ENCODE measurements around the gene THSD1. TPM values are rescaled to one million over a fixed set of nuclear protein-coding genes. Genes with fewer than 3 reads are reported as not detected.
"Not testable (repeated sequence)": the region's sequence is repeated elsewhere in the genome, so short reads cannot be mapped to it uniquely, and the experiment has no call there.

THSD1 gene
- total RNA-seq, 1 donor from 2014 or later, result 4.4 TPM

DNA sequence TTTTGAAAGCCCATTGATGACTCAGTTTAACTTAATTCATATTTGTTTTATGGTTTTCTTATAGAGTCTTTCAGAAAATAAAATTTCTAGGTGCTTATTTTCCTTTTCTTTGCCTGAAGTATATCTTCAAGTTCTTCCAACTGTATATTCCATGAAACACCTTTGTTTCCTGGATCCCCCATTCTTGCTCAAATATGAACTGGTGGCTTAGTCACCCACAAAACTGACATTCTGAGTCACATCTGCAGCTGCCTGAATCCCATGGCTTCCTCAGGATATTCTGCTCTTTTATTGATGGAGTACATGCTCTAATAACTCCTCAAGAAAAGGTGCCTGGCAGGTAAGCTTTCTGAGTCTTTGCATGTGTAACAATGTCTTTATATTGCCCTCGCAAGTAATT lies 32.7 kb downstream of the THSD1 start:
- ATAC-seq (ENCODE audit: poor library complexity); DNase-seq; intact Hi-C loops (cut with DNase I): not testable (repeated sequence)

DNA sequence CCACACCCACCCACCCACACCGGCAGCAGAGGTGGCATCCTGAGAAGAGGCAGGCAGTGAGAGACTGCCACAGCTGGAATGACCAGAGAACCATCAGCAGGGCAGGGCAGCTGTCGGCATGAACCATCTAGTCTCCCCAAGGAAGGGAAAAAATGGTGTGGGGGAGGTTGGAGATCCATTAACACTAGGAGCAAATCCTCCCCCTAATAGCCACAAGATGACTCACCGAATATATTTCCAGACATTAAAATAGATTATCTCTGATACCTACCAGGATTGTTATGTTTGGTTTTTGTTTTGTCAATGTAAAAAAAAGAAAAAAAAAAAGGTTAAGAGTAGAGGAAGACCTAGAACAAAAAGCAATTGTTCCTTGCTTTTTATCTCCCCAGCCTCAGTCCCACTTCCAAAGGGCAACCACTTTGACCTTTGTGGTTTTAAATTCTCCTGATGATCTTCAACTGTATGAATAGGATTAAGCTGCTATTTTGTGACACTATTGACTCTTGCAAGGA lies 34.2 kb downstream of the THSD1 start:
- no peak for ATAC-seq (ENCODE audit: poor library complexity)
- DNase-seq, result no peak
- intact Hi-C loops (cut with DNase I), result no loop called here

DNA sequence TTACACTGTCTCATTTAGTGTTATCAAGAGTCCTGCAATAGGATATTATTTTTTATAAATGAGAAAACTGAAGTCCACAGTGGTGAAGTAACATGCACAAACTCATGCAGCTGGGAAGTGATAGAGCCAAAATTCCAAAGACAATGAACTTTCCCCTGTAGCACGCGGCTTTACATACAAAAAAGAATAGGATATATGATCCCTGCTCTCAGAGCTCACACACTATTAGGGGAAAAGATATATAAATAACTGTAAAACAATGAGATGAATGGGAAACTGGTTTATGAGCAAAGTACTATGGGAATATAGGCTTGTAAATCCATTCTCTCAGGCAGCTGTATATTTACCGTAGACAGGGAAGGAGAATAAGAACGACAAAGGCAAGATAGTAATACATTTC lies 39.7 kb downstream of the THSD1 start:
- no peak for DNase-seq
- intact Hi-C loops (cut with DNase I), result no loop called here
- ATAC-seq (ENCODE audit: poor library complexity), result no peak

DNA sequence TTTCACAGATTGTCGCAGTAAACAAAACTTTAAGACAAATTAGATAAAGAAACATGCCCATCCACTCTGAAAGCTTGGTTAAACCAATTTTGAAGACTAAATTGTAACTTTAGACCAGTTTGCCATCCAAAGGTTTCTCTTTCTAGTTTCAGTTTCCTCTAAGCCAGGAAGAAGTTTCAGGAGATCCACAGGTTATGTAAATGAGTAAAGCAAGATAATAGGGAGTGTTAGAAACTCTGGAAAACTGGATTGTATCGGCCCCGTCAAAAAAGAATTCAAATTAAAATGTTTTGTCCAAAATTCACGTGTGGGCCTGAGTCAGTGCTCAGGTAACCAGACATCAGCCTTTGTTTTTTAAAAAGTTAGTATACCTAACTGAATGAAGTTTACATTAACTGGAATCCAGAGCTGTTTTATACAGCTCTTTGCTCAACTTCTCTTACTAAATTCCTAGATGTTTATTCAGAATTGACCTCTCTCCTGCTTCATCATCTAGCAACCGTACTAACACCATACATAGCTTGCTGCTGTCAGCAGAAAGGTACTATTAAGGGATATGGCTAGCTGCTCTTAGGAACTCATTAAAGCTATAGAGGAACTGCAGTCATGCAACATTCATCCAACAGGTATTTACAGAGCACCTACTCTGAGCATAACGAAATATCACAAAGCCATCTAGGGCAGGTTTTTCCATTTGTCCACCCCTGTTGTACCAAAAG lies 43.6 kb downstream of the THSD1 start:
- ATAC-seq (ENCODE audit: poor library complexity); intact Hi-C loops (cut with DNase I); DNase-seq: not testable (repeated sequence)

DNA sequence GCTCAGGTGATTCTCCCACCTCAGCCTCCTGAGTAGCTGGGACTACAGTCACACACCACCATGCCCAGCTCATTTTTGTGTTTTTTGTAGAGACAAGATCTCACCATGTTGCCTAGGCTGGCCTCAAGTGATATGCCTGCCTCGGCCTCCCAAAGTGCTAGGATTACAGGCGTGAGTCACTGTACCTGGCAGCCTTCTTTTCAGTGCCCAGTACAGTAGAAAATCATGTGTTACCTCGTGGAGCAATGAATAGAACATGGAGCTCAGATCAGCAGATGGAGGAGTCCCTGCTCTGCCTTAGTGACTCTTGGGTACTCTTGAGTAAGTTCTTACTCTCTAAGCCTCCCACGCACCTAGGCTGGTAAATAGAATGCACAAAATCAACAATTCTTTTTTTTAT lies 44.7 kb downstream of the THSD1 start:
- ATAC-seq (ENCODE audit: poor library complexity) (no peak), DNase-seq (no peak)
- intact Hi-C loops (cut with DNase I), result no loop called here

DNA sequence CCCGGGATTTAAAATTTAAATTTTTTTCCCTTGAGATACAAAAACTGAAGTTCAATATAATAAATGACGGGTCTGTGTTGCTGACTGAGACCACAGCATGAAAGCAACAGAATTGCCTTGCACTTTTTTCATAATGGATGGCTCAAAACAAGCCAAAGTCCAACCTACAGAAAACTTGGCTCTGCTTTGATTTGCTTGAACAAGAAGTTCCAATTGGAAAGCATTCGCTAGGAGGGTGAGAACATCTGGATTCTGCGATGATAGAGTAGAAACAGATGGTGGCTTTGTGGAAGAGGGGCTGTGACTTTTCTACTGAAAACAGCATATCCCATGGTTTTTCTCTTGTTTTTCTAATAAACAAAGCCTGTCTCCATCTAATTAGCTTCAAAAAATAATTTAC lies 46.4 kb downstream of the THSD1 start:
- ATAC-seq (ENCODE audit: poor library complexity), result peak; percentile 81
- intact Hi-C loops (cut with DNase I), result no loop called here

DNA sequence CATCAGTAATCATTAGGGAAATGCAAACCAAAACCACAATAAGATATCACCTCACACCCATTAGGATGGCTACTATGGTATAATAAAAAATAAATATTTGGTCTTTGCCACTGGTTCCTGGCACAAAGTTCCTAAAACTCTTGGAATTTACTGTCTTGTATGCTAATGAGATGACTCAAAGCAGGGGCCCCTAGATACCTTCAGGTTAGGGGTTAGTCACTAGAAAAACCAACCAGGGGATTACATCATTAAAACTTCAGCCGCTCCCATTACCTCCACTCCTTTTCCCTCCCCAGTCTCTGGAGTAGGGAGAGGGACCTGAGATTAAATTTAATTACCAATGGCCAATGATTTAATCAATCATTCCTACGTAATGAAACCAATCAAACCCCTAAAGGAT lies 49.6 kb downstream of the THSD1 start:
- no peak for ATAC-seq (ENCODE audit: poor library complexity)
- intact Hi-C loops (cut with DNase I), result no loop called here
- no peak for DNase-seq

More for the DNA sequence above, 46.4 kb downstream of the THSD1 start:
- no peak for DNase-seq

DNA sequence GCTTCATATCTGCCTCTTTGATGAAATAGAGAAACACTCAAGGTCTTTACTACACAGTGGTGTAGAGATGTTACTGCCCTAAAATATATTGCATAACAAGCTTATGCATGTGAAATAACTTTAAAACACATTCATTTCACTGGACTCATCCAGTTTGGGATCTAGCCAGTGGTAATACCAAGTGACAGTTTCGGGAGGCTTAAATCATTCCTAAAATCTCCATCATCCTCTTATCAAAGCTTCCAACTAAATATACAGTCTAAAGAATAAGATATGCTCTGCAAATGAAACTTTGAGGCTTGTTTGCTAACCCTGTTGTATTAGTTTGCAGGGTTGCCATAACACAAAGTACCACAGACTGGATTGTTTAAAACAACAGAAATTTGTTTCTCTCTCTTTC lies 52.8 kb downstream of the THSD1 start:
- DNase-seq (no peak), ATAC-seq (ENCODE audit: poor library complexity) (no peak)
- intact Hi-C loops (cut with DNase I), result no loop called here

DNA sequence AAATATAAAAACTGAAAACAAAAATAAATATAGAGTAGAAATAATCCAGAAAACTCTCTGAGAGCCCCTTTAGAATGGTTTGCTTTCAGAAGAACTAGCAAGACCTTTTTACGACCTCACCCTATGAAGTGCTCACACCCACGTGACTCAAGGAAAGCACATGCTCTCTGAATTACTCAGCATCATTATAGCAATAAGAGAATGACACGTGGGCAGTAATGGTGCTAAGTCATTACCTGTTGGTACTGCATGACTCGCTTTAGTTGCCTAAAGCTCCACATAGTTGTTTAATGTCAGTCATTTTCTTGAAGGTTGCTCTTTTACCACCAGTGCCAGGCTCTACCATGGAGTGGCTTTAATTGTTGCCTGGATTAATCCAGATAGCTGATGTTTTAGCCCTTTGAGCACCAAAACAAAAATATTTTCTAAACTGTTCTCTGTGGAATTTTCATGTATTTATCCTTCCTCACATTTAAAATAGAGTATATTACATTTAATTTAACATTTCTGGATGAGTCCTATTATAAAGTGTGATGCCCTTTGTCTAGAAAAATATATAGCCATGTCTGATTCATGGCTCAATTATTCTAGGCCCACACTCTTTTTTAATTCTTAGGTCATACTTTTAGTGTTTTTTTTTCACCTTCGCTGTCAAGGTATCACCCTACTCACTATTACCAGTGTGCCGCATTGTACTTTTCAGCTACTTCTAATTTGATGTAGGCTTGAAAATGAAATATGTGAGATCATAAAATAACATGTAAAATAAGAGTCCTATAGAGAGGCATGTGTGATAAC lies 56.8 kb downstream of the THSD1 start:
- intact Hi-C loops (cut with DNase I), result no loop called here
- DNase-seq (no peak), ATAC-seq (ENCODE audit: poor library complexity) (no peak)

DNA sequence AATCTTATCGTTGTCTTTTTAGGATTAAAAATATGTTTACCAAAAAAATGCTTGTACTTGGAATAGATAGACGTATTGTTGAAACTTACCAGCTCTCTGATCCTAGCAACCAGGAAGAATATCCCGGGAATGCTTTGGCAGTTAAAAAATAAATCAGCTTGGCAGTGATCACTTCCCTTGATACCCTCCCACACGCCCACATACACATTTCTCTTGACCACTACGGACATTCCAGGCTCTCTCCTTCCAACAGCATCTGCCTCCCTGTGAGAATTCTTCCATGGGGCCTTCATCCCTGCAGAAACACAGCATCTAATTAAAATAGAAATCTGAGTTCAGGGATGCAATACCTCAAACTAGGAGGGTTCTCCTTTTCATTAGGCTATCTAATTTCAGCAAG lies 57.9 kb downstream of the THSD1 start:
- peak; percentile 37 for ATAC-seq (ENCODE audit: poor library complexity)

DNA sequence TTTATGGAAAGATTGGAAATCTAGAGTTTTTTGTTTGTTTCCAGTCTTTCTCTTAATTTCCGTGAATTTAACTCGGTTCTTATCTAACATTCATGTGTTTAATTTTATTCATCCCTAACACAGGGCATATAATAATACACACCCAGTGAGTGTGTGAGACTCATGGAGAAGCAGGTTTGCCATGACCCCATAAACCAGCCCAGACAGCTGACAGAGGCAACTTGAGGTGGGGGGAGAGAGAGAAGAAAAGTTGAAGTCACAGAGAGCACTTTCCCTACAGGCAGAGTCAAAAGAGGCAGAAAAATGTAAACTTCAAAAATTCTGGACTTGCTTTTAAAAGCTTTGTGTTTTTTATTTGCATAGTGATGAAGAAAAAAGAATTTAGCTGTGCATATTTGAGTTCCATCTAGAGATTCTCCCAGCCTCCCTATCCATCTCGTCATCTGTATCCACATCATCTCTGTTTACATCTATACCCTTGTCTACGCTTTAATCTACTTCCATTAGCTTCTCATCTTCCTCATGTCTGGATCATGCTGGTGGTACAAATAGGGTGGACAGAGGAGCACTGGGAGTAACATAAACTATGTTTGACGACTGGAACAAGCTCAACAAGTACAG lies 60.2 kb downstream of the THSD1 start:
- ATAC-seq (ENCODE audit: poor library complexity), result no peak
- no peak for DNase-seq
- intact Hi-C loops (cut with DNase I), result no loop called here

More for the DNA sequence above, 57.9 kb downstream of the THSD1 start:
- no peak for DNase-seq
- intact Hi-C loops (cut with DNase I), result no loop called here

DNA sequence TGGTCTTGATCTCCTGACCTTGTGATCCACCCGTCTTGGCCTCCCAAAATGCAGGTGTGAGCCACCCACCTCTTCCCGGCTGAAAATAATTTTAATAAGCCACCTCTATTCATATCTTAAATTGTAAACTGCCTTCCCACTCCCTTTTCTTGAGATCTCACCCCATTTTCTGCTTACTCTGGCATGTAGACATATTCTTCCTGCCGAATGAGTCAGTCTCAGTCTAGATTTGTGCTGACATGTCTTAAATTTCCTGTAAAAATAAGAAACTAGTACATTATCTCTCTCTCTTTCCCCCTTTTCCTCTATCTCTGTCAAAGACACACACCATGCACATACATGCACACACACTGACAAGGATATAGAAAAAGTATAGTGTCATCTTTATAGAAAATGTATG lies 60.9 kb downstream of the THSD1 start:
- intact Hi-C loops (cut with DNase I), result no loop called here
- no peak for ATAC-seq (ENCODE audit: poor library complexity)
- DNase-seq, result no peak

DNA sequence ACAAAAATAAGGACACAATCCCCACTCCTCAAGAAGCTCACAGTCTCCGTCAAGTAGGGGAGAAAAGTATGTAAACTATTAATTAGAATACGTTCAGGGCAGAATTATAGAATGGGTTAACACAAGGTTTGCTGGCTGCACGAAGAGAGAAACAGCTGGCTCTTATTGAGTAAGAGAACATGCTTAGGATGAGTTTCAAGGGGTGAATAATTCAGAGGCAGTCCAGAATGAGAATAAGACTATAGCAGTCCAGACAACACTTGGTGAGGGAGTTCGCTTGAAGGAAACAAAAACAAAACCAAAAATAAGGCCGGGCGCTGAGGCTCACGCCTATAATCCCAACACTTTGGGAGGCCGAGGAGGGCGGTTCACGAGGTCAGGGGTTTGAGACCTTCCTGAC lies 61.9 kb downstream of the THSD1 start:
- ATAC-seq (ENCODE audit: poor library complexity), result peak; percentile 86
- DNase-seq, result no peak
- intact Hi-C loops (cut with DNase I), result no loop called here

DNA sequence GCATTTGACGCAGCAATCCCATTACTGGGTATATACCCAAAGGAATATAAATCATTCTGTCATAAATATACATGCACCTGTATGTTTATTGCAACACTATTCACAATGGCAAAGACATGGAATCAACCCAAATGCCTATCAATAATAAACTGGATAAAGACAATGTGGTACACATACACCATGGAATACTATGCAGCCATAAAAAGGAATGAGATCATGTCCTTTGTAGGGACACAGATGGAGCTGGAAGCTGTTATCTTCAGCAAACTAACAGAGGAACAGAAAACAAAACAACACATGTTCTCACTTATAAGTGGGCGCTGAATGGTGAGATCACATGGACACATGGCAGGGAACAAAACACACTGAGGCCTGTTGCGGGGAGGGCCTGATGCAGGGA lies 63.8 kb downstream of the THSD1 start:
- DNase-seq; ATAC-seq (ENCODE audit: poor library complexity); intact Hi-C loops (cut with DNase I): not testable (repeated sequence)

DNA sequence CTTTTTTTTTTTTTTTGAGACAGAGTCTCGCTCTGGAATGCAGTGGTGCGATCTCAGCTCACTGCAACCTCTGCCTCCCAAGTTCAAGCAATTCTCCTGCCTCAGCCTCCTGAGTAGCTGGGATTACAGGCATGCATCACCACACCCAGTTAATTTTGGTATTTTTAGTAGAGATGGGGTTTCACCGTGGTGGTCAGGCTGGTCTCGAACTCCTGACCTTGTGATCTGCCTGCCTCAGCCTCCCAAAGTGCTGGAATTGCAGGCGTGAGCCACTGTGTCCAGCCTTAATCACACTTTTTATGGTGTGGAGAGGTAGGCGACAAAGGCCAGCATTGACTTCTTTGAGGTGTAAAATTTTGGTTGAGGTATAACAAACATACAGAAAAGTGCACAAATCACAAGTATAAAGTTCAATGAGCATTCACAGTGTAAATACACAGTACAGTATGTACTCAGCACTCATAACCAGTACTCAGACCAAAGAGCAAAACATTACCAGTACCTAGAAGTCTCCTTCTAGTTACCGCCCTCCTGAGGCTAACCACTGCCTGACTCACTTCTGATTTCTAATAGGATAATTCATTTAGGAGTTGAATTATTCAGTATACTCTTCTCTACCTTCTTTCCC lies 68.0 kb downstream of the THSD1 start:
- DNase-seq; ATAC-seq (ENCODE audit: poor library complexity); intact Hi-C loops (cut with DNase I): not testable (repeated sequence)

DNA sequence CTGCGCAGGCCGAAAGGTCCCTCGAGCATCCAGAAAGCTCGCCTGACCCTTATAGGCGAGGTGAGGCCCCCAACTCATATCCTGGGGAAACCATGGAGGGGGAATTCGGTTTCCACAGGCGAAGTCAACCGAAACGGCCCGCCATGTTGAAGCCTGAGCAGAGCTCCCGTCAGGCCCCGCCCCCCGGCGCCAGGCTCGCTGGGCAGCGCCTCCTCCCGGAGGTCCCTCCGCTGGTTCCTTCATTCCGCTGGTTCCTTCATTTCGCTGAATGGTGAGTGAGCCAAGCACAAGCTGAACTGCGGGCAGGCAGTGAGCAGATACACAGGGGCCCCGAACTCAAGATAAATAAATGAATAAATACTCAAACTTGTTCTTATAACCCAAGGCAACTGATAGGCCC lies 71.9 kb downstream of the THSD1 start:
- intact Hi-C loops (cut with DNase I); ATAC-seq (ENCODE audit: poor library complexity); DNase-seq: not testable (repeated sequence)

DNA sequence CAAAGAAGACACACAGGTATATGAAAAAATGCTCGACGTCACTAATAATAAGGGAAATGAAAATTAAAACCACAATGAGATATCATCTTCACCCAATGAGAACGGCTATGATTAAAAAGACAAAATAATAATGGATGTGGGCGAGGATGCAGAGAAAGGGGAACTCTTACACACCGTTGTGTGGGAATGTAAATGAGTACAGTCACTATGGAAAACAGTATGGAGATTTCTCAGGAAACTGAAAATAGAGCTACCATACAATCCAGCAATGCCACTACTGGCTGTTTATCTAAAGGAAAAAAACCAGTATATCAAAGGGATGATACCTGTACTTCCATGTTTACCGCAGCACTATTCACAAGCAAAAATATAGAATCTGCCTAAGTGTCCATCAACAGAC lies 74.1 kb downstream of the THSD1 start:
- ATAC-seq (ENCODE audit: poor library complexity); intact Hi-C loops (cut with DNase I); DNase-seq: not testable (repeated sequence)
